Breast epithelium (tissue), 3 donors: Measurements from ENCODE around the gene DEPDC4.
A peak's percentile ranks its signal among the peaks of the same experiment; 100 is the strongest.

Experiments
- POLR2A ChIP-seq: fragments of 450-650 bp; IDR thresholded peaks from one replicate; pipeline ENCODE4 v1.6.1; 2016; ENCODE audit warnings: antibody characterized with exemption, mild to moderate bottlenecking, moderate library complexity
- POLR2AphosphoS5 ChIP-seq, 3 donors: sonication (generic); formaldehyde crosslinking; IDR thresholded peaks; one replicate each; pipeline ENCODE4 v1.6.1; 2017; ENCODE audit warnings: antibody characterized with exemption in 3 of 3
- TF ChIP-seq, protein P1 (sequence below), 3 donors: fragments of 450-650 bp; IDR thresholded peaks; one replicate each; pipeline ENCODE4 v1.5.1; 2016 to 2017; ENCODE audit warnings: antibody characterized with exemption in 3 of 3, mild to moderate bottlenecking in 3 of 3, moderate library complexity in 3 of 3

GRCh38 chr12:100200463-100201181 lies 66.3 kb downstream of the DEPDC4 start, which contains the start of gene ACTR6:
- TF ChIP-seq, protein P1, sequence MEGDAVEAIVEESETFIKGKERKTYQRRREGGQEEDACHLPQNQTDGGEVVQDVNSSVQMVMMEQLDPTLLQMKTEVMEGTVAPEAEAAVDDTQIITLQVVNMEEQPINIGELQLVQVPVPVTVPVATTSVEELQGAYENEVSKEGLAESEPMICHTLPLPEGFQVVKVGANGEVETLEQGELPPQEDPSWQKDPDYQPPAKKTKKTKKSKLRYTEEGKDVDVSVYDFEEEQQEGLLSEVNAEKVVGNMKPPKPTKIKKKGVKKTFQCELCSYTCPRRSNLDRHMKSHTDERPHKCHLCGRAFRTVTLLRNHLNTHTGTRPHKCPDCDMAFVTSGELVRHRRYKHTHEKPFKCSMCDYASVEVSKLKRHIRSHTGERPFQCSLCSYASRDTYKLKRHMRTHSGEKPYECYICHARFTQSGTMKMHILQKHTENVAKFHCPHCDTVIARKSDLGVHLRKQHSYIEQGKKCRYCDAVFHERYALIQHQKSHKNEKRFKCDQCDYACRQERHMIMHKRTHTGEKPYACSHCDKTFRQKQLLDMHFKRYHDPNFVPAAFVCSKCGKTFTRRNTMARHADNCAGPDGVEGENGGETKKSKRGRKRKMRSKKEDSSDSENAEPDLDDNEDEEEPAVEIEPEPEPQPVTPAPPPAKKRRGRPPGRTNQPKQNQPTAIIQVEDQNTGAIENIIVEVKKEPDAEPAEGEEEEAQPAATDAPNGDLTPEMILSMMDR (IDR thresholded peaks at IDR 0.05), result no peak
- TF ChIP-seq POLR2AphosphoS5 (IDR thresholded peaks at IDR 0.05) (peak in 2 of 3 donors; percentile 75 to 91), POLR2A (peak; percentile 33)
